GM13976 (cell line): Measurements from ENCODE around the gene INHBC.

ENCODE experiments used
- DNase-seq: peaks from one replicate; pipeline ENCODE4 v3.0.0; 2012; ENCODE audit warnings: low spot score
- CTCF ChIP-seq: IDR thresholded peaks from 2 replicates; pipeline ENCODE4 v1.5.1; 2012; ENCODE audit warnings: borderline replicate concordance, mild to moderate bottlenecking; ENCODE audit not compliant: insufficient read depth; ENCODE audit errors: extremely low read depth, missing control alignments, control extremely low read depth
- in situ Hi-C: fragments of 300-500 bp; cut with MboI; formaldehyde crosslinking; loops from one replicate; pipeline ENCODE4 v1.12.0; 2022; ENCODE audit warnings: low sequenced_read_pairs, mixed read lengths, inconsistent platforms; ENCODE audit not compliant: unreplicated experiment

The INHBC gene, protein sequence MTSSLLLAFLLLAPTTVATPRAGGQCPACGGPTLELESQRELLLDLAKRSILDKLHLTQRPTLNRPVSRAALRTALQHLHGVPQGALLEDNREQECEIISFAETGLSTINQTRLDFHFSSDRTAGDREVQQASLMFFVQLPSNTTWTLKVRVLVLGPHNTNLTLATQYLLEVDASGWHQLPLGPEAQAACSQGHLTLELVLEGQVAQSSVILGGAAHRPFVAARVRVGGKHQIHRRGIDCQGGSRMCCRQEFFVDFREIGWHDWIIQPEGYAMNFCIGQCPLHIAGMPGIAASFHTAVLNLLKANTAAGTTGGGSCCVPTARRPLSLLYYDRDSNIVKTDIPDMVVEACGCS

DNA sequence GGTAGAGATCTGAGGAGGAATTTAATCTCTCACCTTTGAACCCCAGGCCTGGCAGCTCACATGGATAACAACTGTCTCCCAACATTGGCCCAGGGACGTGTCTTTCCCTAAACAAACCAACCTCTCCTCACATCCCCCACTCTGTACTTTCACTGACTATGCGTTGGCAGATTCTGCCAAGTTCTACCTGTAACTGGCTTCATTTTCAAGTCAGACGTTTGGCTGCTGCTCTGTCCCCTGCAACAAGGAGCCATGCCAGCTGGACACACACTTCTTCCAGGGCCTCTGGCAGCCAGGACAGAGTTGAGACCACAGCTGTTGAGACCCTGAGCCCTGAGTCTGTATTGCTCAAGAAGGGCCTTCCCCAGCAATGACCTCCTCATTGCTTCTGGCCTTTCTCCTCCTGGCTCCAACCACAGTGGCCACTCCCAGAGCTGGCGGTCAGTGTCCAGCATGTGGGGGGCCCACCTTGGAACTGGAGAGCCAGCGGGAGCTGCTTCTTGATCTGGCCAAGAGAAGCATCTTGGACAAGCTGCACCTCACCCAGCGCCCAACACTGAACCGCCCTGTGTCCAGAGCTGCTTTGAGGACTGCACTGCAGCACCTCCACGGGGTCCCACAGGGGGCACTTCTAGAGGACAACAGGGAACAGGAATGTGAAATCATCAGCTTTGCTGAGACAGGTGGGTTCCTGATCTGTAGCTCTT is at the start of gene INHBC:
Gene INHBC (plus strand): TSS at position 268 of the 707 bp plus-strand sequence. CDS start 103 bp downstream, at position 371.
- in situ Hi-C loops = no loop called here

GRCh38 chr12:57385586-57385985 is 49.0 kb upstream of the INHBC start:
- in situ Hi-C loops = no loop called here
- peak; percentile 48 for DNase-seq
- no peak for TF ChIP-seq CTCF

More for the DNA sequence above, at the start of gene INHBC:
- no peak for TF ChIP-seq CTCF
- DNase-seq = no peak

- no peak for DNase-seq
- no peak for TF ChIP-seq CTCF
- in situ Hi-C loops = no loop called here
Measured at GRCh38 chr12:57386187-57386720, 48.3 kb upstream of the INHBC start.

DNA sequence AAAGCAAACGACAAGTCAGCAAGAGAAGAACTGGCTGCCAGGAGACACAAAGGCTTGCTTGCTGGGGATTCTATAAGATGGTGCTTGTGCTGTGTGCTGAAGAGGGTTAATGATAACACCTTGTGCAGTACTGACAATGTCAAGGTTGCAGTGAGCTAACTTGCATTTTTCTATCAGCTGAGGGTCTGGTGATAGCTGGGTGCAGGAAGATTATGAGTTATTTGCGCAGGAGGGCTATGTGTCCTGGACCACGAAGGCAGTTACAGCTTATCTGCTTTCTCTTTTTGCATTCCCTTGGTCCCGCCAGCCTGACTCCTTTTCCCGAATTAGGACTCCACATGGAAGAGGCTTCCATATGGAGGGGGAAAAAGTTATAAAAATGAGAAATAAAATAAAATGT is 46.2 kb upstream of the INHBC start:
- no peak for TF ChIP-seq CTCF
- DNase-seq = no peak
- in situ Hi-C loops = no loop called here

- in situ Hi-C loops = no loop called here
- no peak for DNase-seq
- no peak for TF ChIP-seq CTCF
Measured at GRCh38 chr12:57389033-57389432, 45.6 kb upstream of the INHBC start.

- no peak for DNase-seq
- no peak for TF ChIP-seq CTCF
- in situ Hi-C loops = no loop called here
Measured at GRCh38 chr12:57390174-57390573, 44.4 kb upstream of the INHBC start.
